HCT116 (cell line): ENCODE results near the gene ICAM2. TPM values are rescaled to one million over a fixed set of nuclear protein-coding genes. Genes with fewer than 3 reads are reported as not detected.
A peak's percentile ranks its signal among the peaks of the same experiment; 100 is the strongest.
"Not testable (repeated sequence)": the region's sequence is repeated elsewhere in the genome, so short reads cannot be mapped to it uniquely, and the experiment has no call there.

Experiments
- ATAC-seq: fragments of 200-7000 bp; cut with Tn5 transposase; 2 replicates; pipeline ENCODE4 v1.9.1; 2020; ENCODE audit warnings: mild to moderate bottlenecking, moderate library complexity
- BruUV-seq: library from RNA; stranded (reverse); fragments of 400-500 nt; replicated peaks from 2 replicates; lab custom pipeline; 2021; lab: Mats Ljungman, UMichigan
- CTCF ChIA-PET: fragments of 300-600 bp; sonication (Branson Sonifier 250); formaldehyde crosslinking; loops from one replicate; lab custom pipeline; 2021; ENCODE audit warnings: antibody characterized with exemption; lab: Charles Lee
- POLR2A ChIA-PET: fragments of 300-600, 350-600 bp; sonication (Branson Sonifier 250); formaldehyde crosslinking; loops from one replicate; lab custom pipeline; 2021; ENCODE audit warnings: antibody characterized with exemption; lab: Charles Lee
- RAD21 ChIA-PET, 2 experiments: fragments of 300-600 bp; sonication (Branson Sonifier 250); formaldehyde crosslinking; loops; one replicate each; lab custom pipeline; 2023; ENCODE audit warnings: low total read pairs in 2 of 2; ENCODE audit not compliant: uncharacterized antibody in 2 of 2, unreplicated experiment in 2 of 2, low non-redundant PET in 1 of 2; lab: Charles Lee
- DNase-seq: peaks from one replicate; pipeline ENCODE4 v3.0.0-alpha.2; 2010; ENCODE audit warnings: low read depth, low spot score
- H2AFZ ChIP-seq: fragments of 200-600 bp; shearing (Covaris generic), sonication (generic); 2 replicates; pipeline ENCODE4 v1.6.1; 2017; ENCODE audit warnings: low read depth, mixed run types, mixed read lengths, antibody characterized with exemption, low read length; ENCODE audit not compliant: poor library complexity, severe bottlenecking
- H3K27ac ChIP-seq: 2 replicates; pipeline ENCODE4 v1.5.1; 2012; ENCODE audit warnings: low read depth, low read length
- H3K27me3 ChIP-seq: fragments of 200-600 bp; sonication (generic); 2 replicates; pipeline ENCODE4 v1.6.1; 2016; ENCODE audit warnings: mixed run types, low read length, mixed read lengths; ENCODE audit not compliant: insufficient read depth
- H3K36me3 ChIP-seq, 2 experiments: fragments of 200-500 bp in 1 of 2; fragments of 200-600 bp in 1 of 2; sonication (Bioruptor generic) in 1 of 2; sonication (generic) in 1 of 2; 2 replicates each; pipeline versions ENCODE4 v1.5.1 to v1.6.1; 2014 to 2016; ENCODE audit warnings: low read length in 2 of 2, inconsistent platforms in 1 of 2, mixed read lengths in 1 of 2, mixed run types in 1 of 2; ENCODE audit not compliant: insufficient read depth in 2 of 2, control insufficient read depth in 1 of 2
- H3K4me1 ChIP-seq, 2 experiments: fragments of 200-600 bp in 1 of 2; sonication (generic) in 1 of 2; 2 replicates each; pipeline versions ENCODE4 v1.5.1 to v1.6.1; 2012 to 2017; ENCODE audit warnings: low read length in 2 of 2, inconsistent platforms in 1 of 2, mild to moderate bottlenecking in 1 of 2, mixed read lengths in 1 of 2, mixed run types in 1 of 2, moderate library complexity in 1 of 2; ENCODE audit not compliant: insufficient read depth in 2 of 2, control insufficient read depth in 1 of 2
- H3K4me2 ChIP-seq: fragments of 200-600 bp; sonication (generic); 2 replicates; pipeline ENCODE4 v1.6.1; 2017; ENCODE audit warnings: mixed run types, low read length, mixed read lengths
- H3K4me3 ChIP-seq, 2 experiments: fragments of 200-600 bp in 1 of 2; sonication (generic) in 1 of 2; replicated peaks in 1 of 2; 2 replicates each; pipeline ENCODE4 v1.5.1; 2011 to 2016; ENCODE audit warnings: low read length in 2 of 2, control low read depth in 1 of 2, low read depth in 1 of 2, mild to moderate bottlenecking in 1 of 2, mixed read lengths in 1 of 2, mixed run types in 1 of 2
- H3K79me2 ChIP-seq: fragments of 200-600 bp; sonication (generic); 2 replicates; pipeline ENCODE4 v1.6.1; 2017; ENCODE audit warnings: mild to moderate bottlenecking, mixed run types, low read length, moderate library complexity, mixed read lengths; ENCODE audit not compliant: insufficient read depth
- H3K9ac ChIP-seq: fragments of 200-600 bp; sonication (generic); 2 replicates; pipeline ENCODE4 v1.6.1; 2016; ENCODE audit warnings: low read length, mixed read lengths
- H3K9me2 ChIP-seq: fragments of 200-600 bp; sonication (generic), shearing (Covaris generic); 2 replicates; pipeline ENCODE4 v1.6.1; 2017; ENCODE audit warnings: mixed run types, mild to moderate bottlenecking, moderate library complexity; ENCODE audit not compliant: insufficient read depth
- H3K9me3 ChIP-seq, 2 experiments: fragments of 200-500 bp in 1 of 2; fragments of 200-600 bp in 1 of 2; sonication (Bioruptor generic) in 1 of 2; sonication (generic) in 1 of 2; 2 replicates each; pipeline ENCODE4 v1.6.1; 2014 to 2017; ENCODE audit warnings: low read length in 2 of 2, mixed read lengths in 2 of 2, inconsistent platforms in 1 of 2, low read depth in 1 of 2, mild to moderate bottlenecking in 1 of 2, mixed run types in 1 of 2, moderate library complexity in 1 of 2; ENCODE audit not compliant: control insufficient read depth in 1 of 2, insufficient read depth in 1 of 2
- H4K20me1 ChIP-seq: fragments of 200-600 bp; sonication (generic), shearing (Covaris generic); 2 replicates; pipeline ENCODE4 v1.6.1; 2017; ENCODE audit warnings: mixed run types, mild to moderate bottlenecking, moderate library complexity; ENCODE audit not compliant: insufficient read depth
- CEBPB ChIP-seq: IDR thresholded peaks from 2 replicates; pipeline ENCODE4 v1.6.1; 2012; ENCODE audit warnings: low read depth
- CTCF ChIP-seq, 3 experiments: fragments of 200-600 bp in 1 of 3; sonication (generic) in 1 of 3; IDR thresholded peaks in 2 of 3; conservative IDR thresholded peaks in 1 of 3; 2 replicates each; pipeline ENCODE4 v1.5.1; 2012 to 2017; ENCODE audit warnings: low read depth in 2 of 3, low read length in 2 of 3, antibody characterized with exemption in 1 of 3, borderline replicate concordance in 1 of 3, control low read depth in 1 of 3, mild to moderate bottlenecking in 1 of 3, mixed read lengths in 1 of 3, mixed run types in 1 of 3, moderate library complexity in 1 of 3; ENCODE audit not compliant: insufficient read depth in 1 of 3
- POLR2AphosphoS5 ChIP-seq: IDR thresholded peaks from 2 replicates; pipeline ENCODE4 v1.6.1; 2011; ENCODE audit warnings: mild to moderate bottlenecking, low read depth, low read length, moderate library complexity
- intact Hi-C: fragments of 100-400 bp; cut with micrococcal nuclease; formaldehyde crosslinking; loops from 2 replicates; pipeline ENCODE4 v1.10.0; 2022
- total RNA-seq: library from RNA; stranded (reverse); gene quantifications from one replicate; pipeline ENCODE4 v1.2.1, GENCODE V29; 2021; ENCODE audit not compliant: unreplicated experiment

Gene ICAM2
- total RNA-seq, 1 experiment from 2014 or later, result 0.61 TPM

- CTCF ChIA-PET, result interaction anchor here (1.0 kb wide), 1 partner anchor 9 kb away, joined by 4 read pairs; no protein-coding TSS in a partner anchor
- ATAC-seq, H3K27ac ChIP-seq, H3K9me3 ChIP-seq, H3K27me3 ChIP-seq, H3K36me3 ChIP-seq, H2AFZ ChIP-seq, H3K9ac ChIP-seq, BruUV-seq, H3K79me2 ChIP-seq, RAD21 ChIA-PET, DNase-seq, H3K9me2 ChIP-seq, H4K20me1 ChIP-seq, H3K4me3 ChIP-seq, POLR2A ChIA-PET, H3K4me1 ChIP-seq, H3K4me2 ChIP-seq: not testable (repeated sequence)
- intact Hi-C loops, result loop anchor here (10.0 kb wide), 1 partner anchor 605 kb away; no protein-coding TSS in a partner anchor
Observed at GRCh38 chr17:64019551-64019961, 877 bp downstream of the ICAM2 start.

DNA sequence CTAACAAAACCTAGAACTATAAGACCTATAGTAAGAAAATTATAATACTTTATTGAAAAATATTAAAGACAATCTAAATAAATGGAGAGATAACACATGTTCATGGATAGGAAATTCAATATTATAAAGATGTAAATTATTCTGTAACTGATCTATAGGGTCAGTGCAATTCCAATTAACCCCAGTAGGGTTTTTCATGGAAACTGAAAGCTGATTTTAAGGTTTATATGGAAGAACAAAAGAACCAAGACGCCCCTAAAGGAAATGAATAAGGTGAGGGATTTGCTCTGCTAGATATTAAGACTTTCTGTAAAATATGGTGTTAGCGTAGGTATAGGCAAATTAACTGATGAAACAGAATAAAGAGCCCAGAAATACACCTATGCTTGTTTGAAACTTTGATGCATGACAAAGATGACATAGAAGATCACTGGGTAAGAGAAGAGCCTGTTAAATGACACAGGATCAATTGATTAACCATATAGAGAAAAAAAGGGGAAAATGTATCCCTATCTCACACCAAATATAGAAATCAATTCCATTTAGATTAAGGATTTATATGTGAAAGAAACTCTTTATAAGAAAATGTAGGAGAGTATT is 3.0 kb downstream of the ICAM2 start:
- POLR2A ChIA-PET, result no interaction called here
- no peak overlapping the region for H3K27ac ChIP-seq

More for the DNA sequence above, 3.0 kb downstream of the ICAM2 start:
- no peak overlapping the region for H3K9ac ChIP-seq
- RAD21 ChIA-PET, result interaction anchor here in 1 of 2 experiments (1.9 kb wide), 1 partner anchor 98 kb away, joined by 5 read pairs; no protein-coding TSS in a partner anchor
- no peak for DNase-seq
- H3K9me2 ChIP-seq, result no peaks in the 10 kb centered on the region
- H3K36me3 ChIP-seq, result no peaks in the 10 kb centered on the region
- intact Hi-C loops, result loop anchor here (2.0 to 10.0 kb wide), 2 partner anchors 99 to 607 kb away; partner anchors contain the start of gene GH1
- no peaks in the 10 kb centered on the region for H3K4me1 ChIP-seq
- no peaks in the 10 kb centered on the region for H3K79me2 ChIP-seq
- CTCF ChIA-PET, result interaction anchor here (0.9 to 3.2 kb wide), 6 partner anchors 8 to 116 kb away, joined by 3 to 32 read pairs (median 17); partner anchors contain the start of gene GH1
- no peak for TF ChIP-seq POLR2AphosphoS5
- no peak for TF ChIP-seq CEBPB
- peak in 2 of 3 experiments; percentile 40 to 50; a peak in 4 of 6 replicates for TF ChIP-seq CTCF (IDR thresholded peaks at IDR 0.05 in 2 of 3, conservative IDR thresholded peaks at IDR 0.05 in 1 of 3; ENCODE audit: borderline replicate concordance in 1 of 3, insufficient read depth in 1 of 3, low read depth in 2 of 3, low read length in 2 of 3)
- TF ChIP-seq, all 23 proteins: peak for 1
- BruUV-seq, result no TSS peak
- no peak overlapping the region for H3K4me3 ChIP-seq
- no peaks in the 10 kb centered on the region for H4K20me1 ChIP-seq
- peak overlapping the region; percentile 72 for H2AFZ ChIP-seq
- H3K9me3 ChIP-seq, result no peaks in the 10 kb centered on the region
- no peak overlapping the region for H3K4me2 ChIP-seq
- no peaks in the 10 kb centered on the region for H3K27me3 ChIP-seq
- ATAC-seq, result no peak
